ENCODE measurements around the gene KRT20. TPM values are rescaled to one million over a fixed set of nuclear protein-coding genes. Genes with fewer than 3 reads are reported as not detected.

Gene KRT20
- total RNA-seq, 5 donors from 2014 or later (not counting 1 experiment from before 2014, with no cell fraction given): 0.47 TPM; not detected in 4

- Histone ChIP-seq H3K9me3 (no peaks in the 10 kb centered on the region), H3K27ac (ENCODE audit: low read length) (no peak overlapping the region), H3K4me1 (ENCODE audit: control insufficient read depth in 1 of 2, extremely low read depth in 1 of 2, insufficient read depth in 2 of 2, low read length in 2 of 2) (no peaks in the 10 kb centered on the region), H3K4me3 (ENCODE audit: control insufficient read depth in 1 of 2, extremely low read depth in 1 of 2, low read length in 1 of 2) (no peak overlapping the region), H3K36me3 (ENCODE audit: control insufficient read depth in 2 of 2, extremely low read depth in 1 of 2, insufficient read depth in 1 of 2, low read length in 1 of 2) (no peaks in the 10 kb centered on the region), H3K27me3 (replicated peaks in 1 of 2; ENCODE audit: control insufficient read depth in 2 of 2, extremely low read depth in 1 of 2, insufficient read depth in 2 of 2, low read length in 1 of 2) (peaks cover 0 to 9% of the 10 kb centered on the region in 2 experiments)
- ChIA-PET POLR2A (no interaction called here), CTCF (interaction anchor here in 1 of 2 donors (0.6 kb wide), 1 partner anchor 479 kb away, joined by 3 read pairs; no protein-coding TSS in a partner anchor)
- H3K36me3 Mint-ChIP-seq: no peaks in the 10 kb centered on the region
- no peaks in the 10 kb centered on the region for H3K9me3 Mint-ChIP-seq
- ATAC-seq (replicated peaks in 1 of 4): no peak
- no peak overlapping the region for H3K4me3 Mint-ChIP-seq
- H3K4me1 Mint-ChIP-seq: no peaks in the 10 kb centered on the region
- no peak for DNase-seq
- peaks cover 20 to 27% of the 10 kb centered on the region in 2 donors for H3K27me3 Mint-ChIP-seq
- no peak overlapping the region for H3K27ac Mint-ChIP-seq
These were observed 11.8 kb downstream of the KRT20 start for GRCh38 chr17:40873255-40873654.

GRCh38 chr17:40872416-40872815, 12.6 kb downstream of the KRT20 start:
- ATAC-seq (replicated peaks in 1 of 4): no peak
- CTCF ChIA-PET: no interaction called here
- H3K4me1 Mint-ChIP-seq: no peaks in the 10 kb centered on the region

GRCh38 chr17:40871316-40871715, 13.7 kb downstream of the KRT20 start:
- no peaks in the 10 kb centered on the region for H3K36me3 ChIP-seq (ENCODE audit: control insufficient read depth in 2 of 2, extremely low read depth in 1 of 2, insufficient read depth in 1 of 2, low read length in 1 of 2)
- POLR2A ChIA-PET: no interaction called here

More at GRCh38 chr17:40872416-40872815, 12.6 kb downstream of the KRT20 start:
- Histone ChIP-seq H3K27ac (ENCODE audit: low read length) (no peak overlapping the region), H3K9me3 (no peaks in the 10 kb centered on the region), H3K27me3 (replicated peaks in 1 of 2; ENCODE audit: control insufficient read depth in 2 of 2, extremely low read depth in 1 of 2, insufficient read depth in 2 of 2, low read length in 1 of 2) (peaks cover 0 to 9% of the 10 kb centered on the region in 2 experiments), H3K4me3 (ENCODE audit: control insufficient read depth in 1 of 2, extremely low read depth in 1 of 2, low read length in 1 of 2) (no peak overlapping the region), H3K36me3 (ENCODE audit: control insufficient read depth in 2 of 2, extremely low read depth in 1 of 2, insufficient read depth in 1 of 2, low read length in 1 of 2) (no peaks in the 10 kb centered on the region), H3K4me1 (ENCODE audit: control insufficient read depth in 1 of 2, extremely low read depth in 1 of 2, insufficient read depth in 2 of 2, low read length in 2 of 2) (no peaks in the 10 kb centered on the region)
- no peak overlapping the region for H3K4me3 Mint-ChIP-seq
- no peaks in the 10 kb centered on the region for H3K9me3 Mint-ChIP-seq
- H3K27me3 Mint-ChIP-seq: peaks cover 24 to 30% of the 10 kb centered on the region in 2 donors
- no peak overlapping the region for H3K27ac Mint-ChIP-seq
- DNase-seq: no peak
- no peaks in the 10 kb centered on the region for H3K36me3 Mint-ChIP-seq
- POLR2A ChIA-PET: no interaction called here

GRCh38 chr17:40870136-40870535, 14.9 kb downstream of the KRT20 start:
- Mint-ChIP-seq H3K4me3 (no peak overlapping the region), H3K9me3 (no peaks in the 10 kb centered on the region), H3K27me3 (peaks cover 38% of the 10 kb centered on the region in 2 donors), H3K36me3 (no peaks in the 10 kb centered on the region), H3K4me1 (no peaks in the 10 kb centered on the region), H3K27ac (no peak overlapping the region)
- ChIA-PET POLR2A (no interaction called here), CTCF (interaction anchor here in 1 of 2 donors (0.6 kb wide), 1 partner anchor 547 kb away, joined by 3 read pairs; no protein-coding TSS in a partner anchor)
- Histone ChIP-seq H3K4me3 (ENCODE audit: control insufficient read depth in 1 of 2, extremely low read depth in 1 of 2, low read length in 1 of 2) (no peak overlapping the region), H3K9me3 (no peaks in the 10 kb centered on the region), H3K36me3 (ENCODE audit: control insufficient read depth in 2 of 2, extremely low read depth in 1 of 2, insufficient read depth in 1 of 2, low read length in 1 of 2) (no peaks in the 10 kb centered on the region), H3K27ac (ENCODE audit: low read length) (no peak overlapping the region), H3K4me1 (ENCODE audit: control insufficient read depth in 1 of 2, extremely low read depth in 1 of 2, insufficient read depth in 2 of 2, low read length in 2 of 2) (no peaks in the 10 kb centered on the region), H3K27me3 (replicated peaks in 1 of 2; ENCODE audit: control insufficient read depth in 2 of 2, extremely low read depth in 1 of 2, insufficient read depth in 2 of 2, low read length in 1 of 2) (peaks cover 0 to 14% of the 10 kb centered on the region in 2 experiments)
- DNase-seq: no peak
- ATAC-seq (replicated peaks in 1 of 4): no peak
- WGBS (ENCODE audit: insufficient coverage): 71% methylated on average over 1 of the region's 4 CpGs

More at GRCh38 chr17:40871316-40871715, 13.7 kb downstream of the KRT20 start:
- peaks cover 33 to 37% of the 10 kb centered on the region in 2 donors for H3K27me3 Mint-ChIP-seq
- Histone ChIP-seq H3K4me3 (ENCODE audit: control insufficient read depth in 1 of 2, extremely low read depth in 1 of 2, low read length in 1 of 2) (no peak overlapping the region), H3K4me1 (ENCODE audit: control insufficient read depth in 1 of 2, extremely low read depth in 1 of 2, insufficient read depth in 2 of 2, low read length in 2 of 2) (no peaks in the 10 kb centered on the region), H3K9me3 (no peaks in the 10 kb centered on the region), H3K27me3 (replicated peaks in 1 of 2; ENCODE audit: control insufficient read depth in 2 of 2, extremely low read depth in 1 of 2, insufficient read depth in 2 of 2, low read length in 1 of 2) (peaks cover 0 to 14% of the 10 kb centered on the region in 2 experiments), H3K27ac (ENCODE audit: low read length) (no peak overlapping the region)
- no peak overlapping the region for H3K4me3 Mint-ChIP-seq
- H3K36me3 Mint-ChIP-seq: no peaks in the 10 kb centered on the region
- no peak overlapping the region for H3K27ac Mint-ChIP-seq
- H3K4me1 Mint-ChIP-seq: no peaks in the 10 kb centered on the region
- CTCF ChIA-PET: interaction anchor here in 1 of 2 donors (0.6 to 0.7 kb wide), 3 partner anchors 24 to 160 kb away, joined by 3 to 4 read pairs (median 4); no protein-coding TSS in a partner anchor
- DNase-seq (no peak), ATAC-seq (replicated peaks in 1 of 4) (no peak)
- no peaks in the 10 kb centered on the region for H3K9me3 Mint-ChIP-seq
- 100% methylated on average over 5 of the region's 7 CpGs for WGBS (ENCODE audit: insufficient coverage)

GRCh38 chr17:40866838-40867237, 18.2 kb downstream of the KRT20 start, which contains the start of gene KRT12:
TSS of gene KRT12 (minus strand) at chr17:40867223. CDS start at chr17:40867186, 37 bp downstream.
- Histone ChIP-seq H3K4me1 (ENCODE audit: control insufficient read depth in 1 of 2, extremely low read depth in 1 of 2, insufficient read depth in 2 of 2, low read length in 2 of 2) (no peaks in the 10 kb centered on the region), H3K4me3 (ENCODE audit: control insufficient read depth in 1 of 2, extremely low read depth in 1 of 2, low read length in 1 of 2) (no peak within 1 kb of the TSS), H3K9me3 (no peaks in the 10 kb centered on the region), H3K27me3 (replicated peaks in 1 of 2; ENCODE audit: control insufficient read depth in 2 of 2, extremely low read depth in 1 of 2, insufficient read depth in 2 of 2, low read length in 1 of 2) (peaks cover 0 to 27% of the 10 kb centered on the region in 2 experiments), H3K27ac (ENCODE audit: low read length) (no peak within 1 kb of the TSS), H3K36me3 (ENCODE audit: control insufficient read depth in 2 of 2, extremely low read depth in 1 of 2, insufficient read depth in 1 of 2, low read length in 1 of 2) (no peaks in the 10 kb centered on the region)
- ATAC-seq (replicated peaks in 1 of 4): no peak
- 88% methylated on average over 7 of the region's 8 CpGs for WGBS (ENCODE audit: insufficient coverage)
- Mint-ChIP-seq H3K36me3 (no peaks in the 10 kb centered on the region), H3K9me3 (no peaks in the 10 kb centered on the region), H3K4me3 (no peak within 1 kb of the TSS), H3K27ac (no peak within 1 kb of the TSS), H3K4me1 (no peaks in the 10 kb centered on the region), H3K27me3 (peaks cover 28 to 36% of the 10 kb centered on the region in 2 donors)
- ChIA-PET CTCF (no interaction called here), POLR2A (no interaction called here)
- no peak for DNase-seq

GRCh38 chr17:40864661-40865390, 20.2 kb downstream of the KRT20 start:
- no peak overlapping the region for H3K27ac ChIP-seq (ENCODE audit: low read length)
- ATAC-seq (replicated peaks in 1 of 4): no peak
- no peaks in the 10 kb centered on the region for H3K9me3 Mint-ChIP-seq
- no peak overlapping the region for H3K4me3 ChIP-seq (ENCODE audit: control insufficient read depth in 1 of 2, extremely low read depth in 1 of 2, low read length in 1 of 2)
- no peaks in the 10 kb centered on the region for H3K4me1 Mint-ChIP-seq
- POLR2A ChIA-PET: no interaction called here
- H3K36me3 Mint-ChIP-seq: no peaks in the 10 kb centered on the region
- CTCF ChIA-PET: no interaction called here
- no peak overlapping the region for H3K27ac Mint-ChIP-seq
- no peak overlapping the region for H3K4me3 Mint-ChIP-seq
- H3K9me3 ChIP-seq: no peaks in the 10 kb centered on the region
- H3K27me3 ChIP-seq (replicated peaks in 1 of 2; ENCODE audit: control insufficient read depth in 2 of 2, extremely low read depth in 1 of 2, insufficient read depth in 2 of 2, low read length in 1 of 2): peaks cover 0 to 18% of the 10 kb centered on the region in 2 experiments
- peaks cover 21 to 32% of the 10 kb centered on the region in 2 donors for H3K27me3 Mint-ChIP-seq
- H3K4me1 ChIP-seq (ENCODE audit: control insufficient read depth in 1 of 2, extremely low read depth in 1 of 2, insufficient read depth in 2 of 2, low read length in 2 of 2): no peaks in the 10 kb centered on the region
- no peaks in the 10 kb centered on the region for H3K36me3 ChIP-seq (ENCODE audit: control insufficient read depth in 2 of 2, extremely low read depth in 1 of 2, insufficient read depth in 1 of 2, low read length in 1 of 2)
- no peak for DNase-seq
- 90% methylated on average over 11 of the region's 14 CpGs for WGBS (ENCODE audit: insufficient coverage)
